K562 (cell line): ENCODE data around the gene GLCCI1. TPM values are rescaled to one million over a fixed set of nuclear protein-coding genes. Genes with fewer than 3 reads are reported as not detected.

ENCODE experiments used
- ARID3B ChIP-seq: fragments of 250-450 bp; sonication (Bioruptor Pico); IDR thresholded peaks from 2 replicates; pipeline ENCODE4 v1.4.0; 2020; ENCODE audit warnings: borderline replicate concordance
- BRD9 ChIP-seq: fragments of 450-650 bp; IDR thresholded peaks from 2 replicates; pipeline ENCODE4 v1.6.1; 2018; ENCODE audit warnings: low read depth; ENCODE audit not compliant: partially characterized antibody
- CBX5 ChIP-seq: IDR thresholded peaks from 2 replicates; pipeline ENCODE4 v1.6.1; 2014; ENCODE audit warnings: low read depth, borderline replicate concordance
- ETS2 ChIP-seq: IDR thresholded peaks from 2 replicates; pipeline ENCODE4 v1.6.1; 2016; ENCODE audit warnings: borderline replicate concordance, missing genetic modification characterization, mild to moderate bottlenecking, moderate library complexity, missing compliant biosample characterization; ENCODE audit not compliant: poor library complexity, severe bottlenecking
- IRF9 ChIP-seq: fragments of 450-650 bp; IDR thresholded peaks from 2 replicates; pipeline ENCODE4 v1.6.1; 2016; ENCODE audit warnings: missing biosample characterization, missing genetic modification characterization
- KDM5B ChIP-seq: fragments of 200-600 bp; sonication (generic); IDR thresholded peaks from 2 replicates; pipeline ENCODE4 v1.6.1; 2012; ENCODE audit warnings: low read depth, mild to moderate bottlenecking, moderate library complexity, low read length, control low read depth, inconsistent platforms; ENCODE audit not compliant: insufficient replicate concordance
- L3MBTL2 ChIP-seq: fragments of 450-650 bp; IDR thresholded peaks from 2 replicates; pipeline ENCODE4 v1.6.1; 2016; ENCODE audit warnings: mild to moderate bottlenecking, moderate library complexity
- NFATC3 ChIP-seq: fragments of 450-650 bp; IDR thresholded peaks from 2 replicates; pipeline ENCODE4 v1.6.1; 2017; ENCODE audit warnings: mild to moderate bottlenecking
- NFE2 ChIP-seq: IDR thresholded peaks from 2 replicates; pipeline ENCODE4 v1.6.1; 2014; ENCODE audit warnings: antibody characterized with exemption, low read depth
- NFIC ChIP-seq: fragments of 450-650 bp; IDR thresholded peaks from 2 replicates; pipeline ENCODE4 v1.6.1; 2017; ENCODE audit warnings: mild to moderate bottlenecking, inconsistent platforms
- RAD21 ChIP-seq, 2 experiments: fragments of 250-450 bp in 1 of 2; fragments of 450-650 bp in 1 of 2; sonication (Bioruptor Pico) in 1 of 2; formaldehyde crosslinking in 1 of 2; IDR thresholded peaks in 1 of 2; conservative IDR thresholded peaks in 1 of 2; 2 replicates each; pipeline versions ENCODE4 v1.4.0 to v1.8.0; 2020 to 2022; ENCODE audit warnings: mild to moderate bottlenecking in 2 of 2, moderate library complexity in 1 of 2
- SMARCC2 ChIP-seq: fragments of 450-650 bp; IDR thresholded peaks from 2 replicates; pipeline ENCODE4 v1.6.1; 2017; ENCODE audit warnings: antibody characterized with exemption, moderate library complexity, mild to moderate bottlenecking, low read depth
- SREBF1 ChIP-seq: fragments of 150-350 bp; IDR thresholded peaks from 2 replicates; pipeline ENCODE4 v1.6.1; 2014; ENCODE audit warnings: antibody characterized with exemption, low read depth, low read length, borderline replicate concordance
- ZNF445 ChIP-seq: fragments of 250-450 bp; sonication (Bioruptor Pico); IDR thresholded peaks from 2 replicates; pipeline ENCODE4 v1.4.0; 2020; ENCODE audit warnings: low read depth, mild to moderate bottlenecking, moderate library complexity
- polyA plus RNA-seq, 8 experiments: library from polyadenylated mRNA; depleted of rRNA in 4 of 8; stranded (reverse) in 5 of 8; unstranded in 3 of 8; fragments of >200 nt; fragmentation: Nextera tagmentation in 2 of 8; fragmentation: Illumina TruSeq in 1 of 8; extraction: Ambion mirVana in 2 of 8; extraction: Trizol in 1 of 8; gene quantifications; 2 replicates each; pipeline versions ENCODE4 v1.2.1 to v1.2.3, GENCODE V29; 2011 to 2014; ENCODE audit warnings: inconsistent platforms in 1 of 8, missing spikeins in 1 of 8
- total RNA-seq, 7 experiments: library from RNA; depleted of rRNA in 6 of 7; stranded (reverse); fragments of >200 nt in 6 of 7; fragmentation: Illumina TruSeq in 2 of 7; extraction: Trizol in 2 of 7; gene quantifications; 2 replicates each; pipeline versions ENCODE4 v1.2.1 to v1.2.3, GENCODE V29; 2011 to 2021; ENCODE audit warnings: low replicate concordance in 1 of 7
- TF ChIP-seq, protein P1 (sequence below): fragments of 450-650 bp; IDR thresholded peaks from 2 replicates; pipeline ENCODE4 v1.6.1; 2018; ENCODE audit not compliant: partially characterized antibody
- TF ChIP-seq, protein P2 (sequence below): fragments of 250-450 bp; sonication (Bioruptor Pico); IDR thresholded peaks from 2 replicates; pipeline ENCODE4 v1.8.0; 2021; ENCODE audit warnings: moderate library complexity, mild to moderate bottlenecking, inconsistent platforms

Gene GLCCI1
- total and polyA plus RNA-seq, 9 of the 15 experiments (the other 6 are each of a cell fraction or from before 2014, with no cell fraction given): 2.7 to 11.9 (median 7.2) TPM

- TF ChIP-seq ARID3B: no peak
- no peak for TF ChIP-seq SREBF1
- TF ChIP-seq KDM5B: peak; percentile 59
- no peak for TF ChIP-seq IRF9 (tag)
- peak; percentile 27 for TF ChIP-seq BRD9
- TF ChIP-seq, protein P1, sequence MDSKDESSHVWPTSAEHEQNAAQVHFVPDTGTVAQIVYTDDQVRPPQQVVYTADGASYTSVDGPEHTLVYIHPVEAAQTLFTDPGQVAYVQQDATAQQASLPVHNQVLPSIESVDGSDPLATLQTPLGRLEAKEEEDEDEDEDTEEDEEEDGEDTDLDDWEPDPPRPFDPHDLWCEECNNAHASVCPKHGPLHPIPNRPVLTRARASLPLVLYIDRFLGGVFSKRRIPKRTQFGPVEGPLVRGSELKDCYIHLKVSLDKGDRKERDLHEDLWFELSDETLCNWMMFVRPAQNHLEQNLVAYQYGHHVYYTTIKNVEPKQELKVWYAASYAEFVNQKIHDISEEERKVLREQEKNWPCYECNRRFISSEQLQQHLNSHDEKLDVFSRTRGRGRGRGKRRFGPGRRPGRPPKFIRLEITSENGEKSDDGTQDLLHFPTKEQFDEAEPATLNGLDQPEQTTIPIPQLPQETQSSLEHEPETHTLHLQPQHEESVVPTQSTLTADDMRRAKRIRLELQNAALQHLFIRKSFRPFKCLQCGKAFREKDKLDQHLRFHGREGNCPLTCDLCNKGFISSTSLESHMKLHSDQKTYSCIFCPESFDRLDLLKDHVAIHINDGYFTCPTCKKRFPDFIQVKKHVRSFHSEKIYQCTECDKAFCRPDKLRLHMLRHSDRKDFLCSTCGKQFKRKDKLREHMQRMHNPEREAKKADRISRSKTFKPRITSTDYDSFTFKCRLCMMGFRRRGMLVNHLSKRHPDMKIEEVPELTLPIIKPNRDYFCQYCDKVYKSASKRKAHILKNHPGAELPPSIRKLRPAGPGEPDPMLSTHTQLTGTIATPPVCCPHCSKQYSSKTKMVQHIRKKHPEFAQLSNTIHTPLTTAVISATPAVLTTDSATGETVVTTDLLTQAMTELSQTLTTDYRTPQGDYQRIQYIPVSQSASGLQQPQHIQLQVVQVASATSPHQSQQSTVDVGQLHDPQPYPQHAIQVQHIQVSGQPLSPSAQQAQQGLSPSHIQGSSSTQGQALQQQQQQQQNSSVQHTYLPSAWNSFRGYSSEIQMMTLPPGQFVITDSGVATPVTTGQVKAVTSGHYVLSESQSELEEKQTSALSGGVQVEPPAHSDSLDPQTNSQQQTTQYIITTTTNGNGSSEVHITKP: no peak
- no peak for TF ChIP-seq SMARCC2
- no peak for TF ChIP-seq NFE2
- TF ChIP-seq, protein P2, sequence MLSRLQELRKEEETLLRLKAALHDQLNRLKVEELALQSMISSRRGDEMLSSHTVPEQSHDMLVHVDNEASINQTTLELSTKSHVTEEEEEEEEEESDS (CRISPR knock-in tag): no peak
- no peak for TF ChIP-seq NFATC3
- no peak for TF ChIP-seq CBX5
- peak in 1 of 2 experiments; percentile 17; a peak in 2 of 4 replicates for TF ChIP-seq RAD21 (CRISPR knock-in tag; conservative IDR thresholded peaks at IDR 0.05 in 1 of 2, IDR thresholded peaks at IDR 0.05 in 1 of 2)
- peak; percentile 29 for TF ChIP-seq NFIC
- no peak for TF ChIP-seq ZNF445 (CRISPR knock-in tag)
- peak; percentile 83 for TF ChIP-seq L3MBTL2
- no peak for TF ChIP-seq ETS2 (tag)
Observed at GRCh38 chr7:7969306-7970236, 975 bp downstream of the GLCCI1 start (continued).
